Superior temporal gyrus (tissue), 1 donor: Measurements from ENCODE around the gene AKAP12.
A peak's percentile ranks its signal among the peaks of the same experiment; 100 is the strongest.
"Not testable (repeated sequence)": the region's sequence is repeated elsewhere in the genome, so short reads cannot be mapped to it uniquely, and the experiment has no call there.

Experiments used
- DNase-seq: peaks from one replicate; pipeline ENCODE4 v3.0.0-alpha.2; 2016; ENCODE audit errors: extremely low spot score

The AKAP12 gene

DNA sequence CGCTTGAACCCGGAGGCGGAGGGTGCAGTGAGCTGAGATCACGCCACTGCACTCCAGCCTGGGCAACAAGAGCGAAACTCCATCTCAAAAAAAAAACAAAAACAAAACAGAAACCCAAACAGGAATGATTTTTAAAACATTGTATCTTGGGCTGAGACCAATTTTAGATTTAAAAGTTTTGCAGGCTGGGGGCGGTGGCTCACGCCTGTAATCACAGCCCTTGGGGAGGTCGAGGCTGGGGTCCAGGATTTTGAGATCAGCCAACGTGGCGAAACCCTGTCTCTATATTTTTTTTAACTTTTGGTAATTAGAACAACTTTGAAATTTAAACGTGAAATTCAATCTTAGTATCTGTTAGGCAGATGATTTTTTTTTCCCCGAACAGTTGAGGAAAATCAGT is 70.5 kb downstream of the AKAP12 start:
- no peak for DNase-seq

DNA sequence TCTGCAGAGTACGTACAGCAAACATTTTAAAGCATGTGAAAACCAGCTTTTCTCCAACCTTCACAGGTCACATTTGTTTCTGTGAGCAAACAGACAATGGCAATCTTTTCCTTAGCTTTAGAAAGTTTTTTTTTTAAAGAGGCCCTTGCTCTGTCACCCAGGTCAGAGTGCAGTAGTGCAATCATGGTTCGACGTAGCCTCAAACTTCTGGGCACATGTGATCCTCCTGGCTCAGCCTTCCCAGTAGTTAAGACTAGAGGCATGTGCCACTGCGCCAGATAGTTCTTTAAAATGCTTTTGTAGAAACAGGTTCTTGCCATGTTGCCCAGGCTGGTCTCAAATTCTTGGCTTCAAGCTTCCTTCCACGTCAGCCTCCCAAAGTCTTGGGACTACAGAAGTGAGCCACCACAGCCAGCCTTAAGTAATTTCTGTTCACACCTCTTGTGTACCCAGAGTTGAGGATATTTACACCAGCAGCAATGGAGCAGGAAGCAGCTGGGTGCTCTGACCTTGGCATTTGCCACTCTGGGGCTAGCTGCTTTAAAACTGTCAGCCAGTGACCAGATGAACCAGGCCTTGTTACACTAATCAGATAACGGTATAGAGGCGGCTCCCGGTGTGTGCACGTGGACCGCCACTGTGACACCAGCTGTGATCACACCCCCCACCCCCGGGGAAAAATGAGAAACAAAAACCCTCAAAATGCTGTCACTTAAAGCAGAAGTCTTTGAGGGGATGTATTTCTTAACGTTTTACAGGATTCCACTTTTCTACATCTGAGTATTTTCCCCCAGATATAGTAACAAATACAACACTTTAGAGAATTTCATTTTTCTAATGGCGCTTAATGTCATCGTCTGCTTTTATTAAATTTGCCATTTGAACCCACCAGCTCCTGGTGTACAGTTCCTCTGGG is 71.3 kb downstream of the AKAP12 start:
- no peak for DNase-seq

DNA sequence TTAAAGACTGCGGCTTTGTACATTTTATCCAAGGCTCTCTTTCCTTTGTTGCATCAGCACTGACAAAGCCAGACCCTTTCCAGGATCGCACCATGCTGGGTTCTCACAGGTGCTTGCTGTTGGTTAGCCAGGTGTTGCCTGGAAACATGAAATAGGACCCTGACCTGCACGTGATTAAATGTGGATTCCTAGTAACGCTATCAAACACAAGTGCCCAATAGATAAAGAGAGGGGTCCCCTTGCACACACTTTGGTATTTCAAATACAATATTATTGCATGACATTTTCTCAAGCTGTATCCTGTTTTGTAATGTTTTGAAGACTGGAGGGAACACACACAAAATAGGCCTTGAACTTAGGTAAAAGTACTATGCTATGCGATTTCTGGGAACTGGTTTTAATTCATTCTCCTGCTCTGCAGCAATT is 73.3 kb downstream of the AKAP12 start:
- DNase-seq, result no peak

DNA sequence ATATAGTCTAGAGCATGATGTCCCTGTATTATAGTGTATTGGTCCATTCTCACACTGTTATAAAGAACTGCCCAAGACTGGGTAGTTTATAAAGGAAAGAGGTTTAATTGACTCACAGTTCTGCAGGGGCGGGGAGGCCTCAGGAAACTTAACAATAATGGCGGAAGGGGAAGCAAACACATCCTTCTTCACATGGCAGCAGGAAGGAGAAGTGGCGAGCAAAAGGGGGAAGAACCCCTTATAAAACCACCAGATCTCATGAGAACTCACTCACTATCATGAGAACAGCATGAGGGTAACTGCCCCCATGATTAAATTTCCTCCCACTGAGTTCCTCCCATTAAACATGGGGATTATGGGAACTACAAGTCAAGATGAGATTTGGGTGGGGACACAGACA is 75.9 kb downstream of the AKAP12 start:
- DNase-seq, result not testable (repeated sequence)

DNA sequence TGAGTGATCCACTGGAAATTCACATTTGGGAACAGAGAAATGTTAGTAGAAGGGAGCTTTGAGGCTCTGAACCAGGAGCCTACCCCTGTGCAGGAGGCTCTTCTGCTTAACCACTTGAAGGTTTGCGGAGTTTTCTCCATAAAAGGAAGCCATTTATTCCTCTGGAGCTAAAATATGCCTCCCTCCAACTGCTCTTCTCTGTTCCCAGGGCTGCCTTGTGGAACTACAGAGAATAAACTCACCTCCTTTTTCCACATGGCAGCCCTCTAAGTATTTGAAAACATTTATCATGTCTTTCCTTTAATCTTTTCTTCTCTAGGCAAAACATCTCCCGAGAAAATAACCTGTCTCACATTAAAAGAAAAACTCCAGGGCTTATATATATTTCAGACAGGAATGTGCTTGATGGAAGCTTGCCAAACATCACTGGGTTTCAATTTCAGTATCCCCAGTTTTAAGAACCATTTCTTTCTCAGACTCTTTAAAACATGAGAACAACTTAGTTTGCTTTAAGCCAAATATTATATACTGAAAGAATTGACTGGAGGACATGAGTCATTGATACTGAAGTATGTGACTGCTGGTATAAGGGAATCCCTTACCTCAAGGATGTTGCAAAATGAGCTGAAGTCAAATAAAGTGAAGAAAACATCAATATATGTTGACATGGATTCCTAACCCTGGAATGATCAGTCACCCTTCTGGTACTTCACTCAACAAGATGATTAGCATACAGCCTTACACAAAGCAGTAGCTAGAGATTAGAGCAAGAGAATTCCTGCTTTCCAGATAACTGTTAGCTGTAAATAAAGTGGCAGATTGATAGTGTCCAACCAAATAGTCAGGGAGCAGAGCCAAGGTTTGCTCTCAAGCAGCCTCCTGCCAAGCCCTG is 77.6 kb downstream of the AKAP12 start:
- no peak for DNase-seq

DNA sequence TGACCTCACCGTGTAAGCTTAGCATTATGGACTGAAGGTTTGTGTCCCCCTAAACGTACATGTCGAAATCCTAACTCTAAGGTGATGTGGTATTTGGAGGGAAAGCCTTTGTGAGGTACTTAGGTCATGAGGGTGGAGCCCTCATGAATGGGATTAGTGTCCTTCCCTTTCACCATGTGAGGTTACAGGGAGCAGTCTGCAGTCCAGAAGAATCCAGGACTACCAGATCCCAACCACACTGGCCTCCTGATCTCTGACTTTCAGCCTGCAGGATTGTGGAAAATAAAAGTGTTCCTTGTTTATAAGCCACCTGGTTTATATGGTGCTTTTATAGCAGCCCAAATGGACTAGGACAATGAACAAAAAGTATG is 78.2 kb downstream of the AKAP12 start:
- no peak for DNase-seq

DNA sequence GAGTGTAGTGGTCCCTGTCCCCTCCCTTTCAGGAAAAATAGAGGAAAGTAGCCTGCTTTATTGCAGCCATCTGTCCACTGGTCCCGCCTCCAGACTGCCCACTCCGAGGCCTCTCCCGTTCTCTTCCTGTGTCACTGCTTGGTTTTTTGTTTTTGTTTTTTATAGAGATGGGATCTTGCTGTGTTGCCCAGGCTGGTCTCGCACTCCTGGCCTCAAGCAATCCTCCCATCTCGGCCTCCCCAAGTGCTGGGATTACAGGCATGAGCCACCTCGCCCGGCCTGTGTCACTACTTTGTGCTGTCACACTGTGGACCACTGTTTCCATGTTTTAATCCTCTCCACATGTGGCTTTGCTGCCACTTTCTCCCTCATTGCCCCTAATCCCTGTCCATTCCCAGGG is 80.4 kb downstream of the AKAP12 start:
- no peak for DNase-seq

DNA sequence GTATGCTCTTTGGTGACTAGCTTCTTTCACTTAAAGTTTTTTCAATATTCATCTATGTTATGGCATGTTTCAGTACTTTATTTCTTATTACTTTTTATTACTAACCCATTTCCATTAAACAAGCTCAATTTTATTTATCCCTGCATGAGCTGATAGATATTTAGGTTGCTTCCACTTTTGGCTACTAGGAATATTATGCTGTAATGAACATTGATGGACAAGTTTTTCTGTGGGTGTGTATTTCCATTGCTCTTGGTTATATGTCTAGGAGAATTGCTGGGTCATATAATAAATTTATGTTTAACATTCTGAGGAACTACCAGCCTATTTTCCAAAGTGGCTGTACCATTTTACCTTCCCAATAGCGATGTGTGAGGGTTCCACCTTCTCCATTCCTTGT is 81.7 kb downstream of the AKAP12 start:
- no peak for DNase-seq

DNA sequence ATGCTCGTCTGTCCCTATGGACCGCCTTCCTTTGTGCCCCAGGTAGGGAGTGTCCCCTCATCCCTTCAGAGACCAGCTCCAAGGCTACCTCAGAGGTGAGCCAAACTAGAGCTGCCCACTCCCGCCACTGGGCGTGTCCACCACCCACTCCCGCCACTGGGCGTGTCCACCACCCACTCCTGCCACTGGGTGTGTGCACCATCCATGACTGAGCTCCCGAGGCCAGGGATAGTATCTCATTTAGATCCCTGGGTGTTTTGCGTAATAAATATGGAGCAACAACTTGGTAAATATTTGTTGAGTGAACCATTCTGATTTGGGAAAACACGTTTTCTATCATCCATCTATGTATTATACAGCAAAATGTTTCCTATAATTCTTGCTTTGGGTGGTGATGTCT is 82.8 kb downstream of the AKAP12 start:
- no peak for DNase-seq

DNA sequence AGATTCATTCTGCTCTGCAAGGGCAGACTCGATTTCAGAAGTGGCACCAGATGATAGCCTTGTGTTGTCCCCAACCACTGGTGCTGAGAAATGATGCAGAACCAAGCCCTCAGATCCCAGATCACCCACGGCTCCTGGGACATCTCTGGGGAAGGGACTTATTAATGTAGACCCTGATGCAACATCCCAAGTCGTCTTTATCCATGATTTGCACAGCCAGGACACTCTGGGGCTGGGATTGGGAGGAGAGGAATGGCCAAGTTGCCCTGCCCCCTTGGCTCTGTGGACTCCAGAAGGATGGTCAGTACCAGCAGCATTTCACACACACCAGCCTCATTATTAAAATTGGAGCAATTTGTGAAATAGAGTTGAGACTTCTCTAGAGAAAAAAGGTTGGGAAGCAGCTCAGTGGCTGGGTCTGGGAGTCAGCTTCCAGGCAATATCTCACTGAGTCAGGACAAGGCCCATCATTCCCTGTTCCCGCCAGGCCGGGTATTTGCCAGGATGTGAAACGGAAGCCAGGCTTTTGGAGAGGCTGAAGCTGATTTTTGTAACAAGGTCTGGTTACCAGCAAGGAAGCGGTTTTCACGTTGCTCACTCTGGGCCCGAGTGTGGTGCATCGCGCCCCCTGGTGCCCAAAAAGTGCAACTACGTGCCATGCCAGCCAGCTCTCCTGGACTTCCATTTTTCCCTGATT is 84.2 kb downstream of the AKAP12 start:
- peak; percentile 89 for DNase-seq

DNA sequence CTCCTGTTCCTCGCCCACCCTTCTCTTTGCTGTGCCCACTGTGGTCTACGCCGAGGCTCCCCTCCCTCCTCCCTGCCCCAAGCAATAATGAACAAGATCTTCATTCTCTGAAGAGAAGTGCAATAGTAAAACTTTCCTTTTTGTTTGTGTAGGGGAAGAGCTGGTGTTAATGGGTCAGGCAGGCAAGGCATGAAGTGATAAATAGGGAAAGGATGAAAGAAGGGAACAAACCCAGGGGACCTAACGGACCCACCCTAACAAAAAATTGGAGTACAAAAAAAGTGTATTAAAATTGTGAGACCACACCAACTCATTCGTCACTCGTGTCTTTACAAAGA is 84.7 kb downstream of the AKAP12 start:
- no peak for DNase-seq

DNA sequence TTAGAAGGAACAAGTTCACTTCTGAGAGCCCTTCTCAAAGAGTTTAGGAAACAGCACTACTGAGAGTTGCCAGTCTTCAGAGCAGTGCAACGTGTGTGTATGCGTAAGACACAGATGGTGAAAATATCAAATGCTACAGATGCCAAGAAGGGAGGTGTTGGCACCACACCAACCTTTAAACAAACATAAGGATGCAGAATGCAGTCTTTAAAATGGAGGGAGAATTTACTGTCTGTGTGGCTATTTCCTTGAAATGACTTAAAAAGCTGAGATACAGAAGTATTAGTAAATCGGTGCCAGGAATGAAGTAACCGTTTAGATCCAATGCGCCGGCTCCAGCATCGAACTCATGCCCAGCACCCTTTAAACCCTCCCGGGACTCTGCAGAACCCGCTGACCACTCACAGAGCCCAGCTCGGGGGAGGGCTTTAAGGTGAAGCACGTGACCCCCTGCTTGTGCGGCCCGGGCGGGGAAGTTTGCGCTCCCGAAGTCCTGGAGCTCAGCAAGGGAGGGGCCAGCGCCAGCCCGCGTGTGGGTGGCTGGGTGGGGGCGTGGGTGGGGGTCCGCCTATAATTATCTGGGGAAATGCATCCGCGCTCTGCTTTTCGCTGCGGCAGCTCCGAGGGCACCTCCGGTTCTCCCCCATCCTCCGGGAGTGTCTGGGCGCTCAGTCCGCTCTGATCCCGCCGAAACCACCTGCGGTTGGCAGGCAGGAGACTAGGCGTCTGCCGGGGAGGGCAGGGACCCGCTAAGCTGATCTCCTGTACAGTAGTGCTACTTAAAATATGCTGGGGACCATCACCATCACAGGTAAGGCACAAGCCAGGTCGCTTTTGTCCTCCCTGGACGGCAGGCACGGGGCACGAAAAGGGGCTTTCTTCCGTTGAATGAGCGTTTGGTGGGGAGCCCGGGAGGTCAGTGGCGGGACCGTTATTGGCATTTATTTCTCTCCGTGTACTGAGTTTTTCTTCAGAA is 85.6 kb downstream of the AKAP12 start:
- peak; percentile 42 for DNase-seq

DNA sequence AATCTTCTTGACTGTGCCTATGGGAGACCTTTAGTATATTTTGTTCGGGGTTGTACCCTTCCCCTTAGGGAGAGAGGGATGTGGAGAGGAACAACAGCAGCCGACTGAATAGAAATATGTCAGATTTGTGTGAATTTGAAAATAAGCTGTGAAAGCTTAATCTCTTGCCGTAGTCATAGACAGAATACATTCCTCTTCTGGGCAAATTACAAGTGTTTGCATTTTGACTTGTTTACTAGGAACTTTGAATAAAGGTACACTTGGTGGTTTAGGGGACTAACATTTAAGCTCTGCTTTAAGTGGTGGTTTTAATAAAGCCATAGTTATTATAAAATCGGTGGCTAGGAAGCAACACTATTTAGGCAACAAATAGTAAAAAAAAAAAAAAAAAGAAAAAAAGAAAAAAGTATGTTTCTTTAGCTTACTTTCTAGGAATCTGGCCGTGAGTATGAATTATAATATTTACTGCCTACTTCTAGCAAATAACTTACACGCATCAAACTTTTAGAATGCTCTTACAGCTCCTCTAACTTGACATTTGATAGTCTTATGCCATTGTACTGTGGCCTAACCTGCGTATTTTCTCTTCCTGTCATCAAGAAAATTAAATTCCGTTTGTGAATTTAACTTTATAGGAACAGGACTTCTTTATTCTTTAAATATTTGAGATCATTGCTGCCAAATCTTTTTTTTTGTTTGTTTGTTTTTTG is 86.5 kb downstream of the AKAP12 start:
- DNase-seq, result peak; percentile 6

DNA sequence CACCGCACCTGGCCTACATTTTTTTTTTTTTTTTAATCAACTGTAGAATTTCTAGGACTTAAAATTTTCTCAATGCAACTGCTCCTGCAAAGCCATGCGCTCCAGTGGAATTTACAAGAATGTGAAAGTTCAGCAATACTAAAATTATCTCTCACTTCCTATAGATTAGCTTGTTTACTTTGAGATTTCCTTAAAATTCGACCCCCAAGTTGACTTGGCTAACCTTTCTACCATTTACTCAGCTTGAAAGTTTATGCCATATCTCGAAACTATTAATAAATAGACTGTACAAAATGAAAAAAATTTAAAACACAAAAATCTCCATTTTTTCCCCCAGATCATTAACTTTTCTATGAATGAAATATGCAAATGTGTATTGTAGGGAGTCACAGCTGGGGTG is 87.3 kb downstream of the AKAP12 start:
- DNase-seq, result no peak

DNA sequence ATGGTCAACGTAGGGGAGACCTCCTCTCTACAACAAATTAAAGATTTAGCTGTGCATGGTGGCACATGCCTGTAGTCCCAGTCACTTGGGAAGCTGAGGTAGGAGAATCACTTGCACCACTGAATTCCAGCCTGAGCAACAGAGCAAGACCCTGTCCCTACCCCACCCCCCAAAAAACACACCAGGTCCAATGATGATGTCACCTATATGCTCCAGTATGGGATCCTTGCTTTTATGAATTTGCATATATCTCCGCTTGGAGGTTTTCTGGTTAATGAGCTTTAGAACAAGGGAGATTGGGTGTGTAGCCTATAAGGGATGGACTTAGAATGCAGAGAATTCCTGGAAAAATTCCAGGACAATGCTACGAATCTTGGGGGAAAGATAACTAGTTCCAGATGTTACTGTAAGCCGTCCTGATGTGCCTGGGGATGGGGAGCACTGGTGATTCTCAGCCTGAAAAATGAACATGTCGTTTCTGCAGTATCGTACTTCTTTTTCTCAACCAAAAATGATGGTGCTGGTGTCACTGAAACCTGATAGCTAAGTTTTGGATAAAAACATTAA is 90.4 kb downstream of the AKAP12 start:
- DNase-seq, result no peak

DNA sequence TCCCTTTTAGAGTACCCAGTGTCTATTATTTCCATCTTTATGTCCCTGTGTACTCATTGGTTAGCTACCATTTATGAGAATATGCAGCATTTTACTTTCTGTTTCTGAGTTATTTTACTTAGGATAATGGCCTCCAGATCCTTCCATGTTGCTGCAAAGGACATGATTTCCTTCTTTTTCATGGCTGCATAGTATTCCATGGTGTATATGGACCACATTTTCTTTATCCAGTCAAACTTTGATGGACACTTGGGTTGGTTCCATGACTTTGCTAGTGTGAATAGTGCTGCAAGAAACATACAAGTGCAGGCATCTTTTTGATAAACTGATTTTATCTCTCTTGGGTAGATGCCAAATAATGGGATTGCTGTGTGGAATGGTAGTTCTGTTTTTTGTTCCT is 96.2 kb downstream of the AKAP12 start:
- no peak for DNase-seq

DNA sequence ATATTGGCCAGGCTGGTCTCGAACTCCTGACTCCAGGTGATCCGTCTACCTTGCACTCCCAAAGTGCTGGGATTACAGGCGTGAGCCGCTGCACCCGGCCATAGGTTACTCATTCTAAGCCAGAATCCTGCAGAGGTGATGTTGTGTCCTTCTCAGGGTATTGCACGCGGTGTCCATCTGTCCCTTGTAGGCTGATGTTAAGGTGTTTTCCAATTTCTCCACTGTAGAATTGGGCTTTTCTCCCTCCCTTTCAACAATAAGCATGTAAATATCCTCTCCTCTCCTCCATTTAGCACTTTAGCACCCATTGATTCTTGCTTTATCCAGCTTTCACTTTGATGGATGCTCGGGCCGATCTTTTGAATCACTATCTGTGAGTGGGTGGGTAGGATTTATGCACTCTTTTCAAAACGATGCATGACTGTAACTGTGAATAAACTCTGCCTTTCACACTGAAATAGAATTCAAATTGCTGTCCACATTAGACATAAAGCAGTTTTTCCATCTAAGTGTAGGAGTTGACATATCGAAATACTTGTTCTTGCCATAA is 99.0 kb downstream of the AKAP12 start:
- no peak for DNase-seq

DNA sequence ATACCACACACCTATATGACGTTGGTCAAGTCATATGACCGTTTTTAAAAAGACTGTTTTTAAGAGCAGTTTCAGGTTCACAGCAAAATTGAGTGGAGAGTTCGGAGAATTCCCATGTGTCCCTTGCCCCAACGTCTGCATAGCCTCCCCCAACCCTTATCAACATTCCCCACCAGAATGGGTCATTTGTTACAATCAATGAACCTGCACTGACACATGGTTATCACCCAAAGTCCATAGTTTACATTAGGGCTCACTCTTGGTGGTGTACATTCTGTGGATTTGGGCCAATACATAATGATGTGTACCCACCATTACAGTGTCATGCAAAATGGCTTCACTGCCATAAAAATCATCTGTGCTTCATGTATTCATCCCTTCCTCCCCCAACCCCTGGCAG is 99.6 kb downstream of the AKAP12 start:
- no peak for DNase-seq

DNA sequence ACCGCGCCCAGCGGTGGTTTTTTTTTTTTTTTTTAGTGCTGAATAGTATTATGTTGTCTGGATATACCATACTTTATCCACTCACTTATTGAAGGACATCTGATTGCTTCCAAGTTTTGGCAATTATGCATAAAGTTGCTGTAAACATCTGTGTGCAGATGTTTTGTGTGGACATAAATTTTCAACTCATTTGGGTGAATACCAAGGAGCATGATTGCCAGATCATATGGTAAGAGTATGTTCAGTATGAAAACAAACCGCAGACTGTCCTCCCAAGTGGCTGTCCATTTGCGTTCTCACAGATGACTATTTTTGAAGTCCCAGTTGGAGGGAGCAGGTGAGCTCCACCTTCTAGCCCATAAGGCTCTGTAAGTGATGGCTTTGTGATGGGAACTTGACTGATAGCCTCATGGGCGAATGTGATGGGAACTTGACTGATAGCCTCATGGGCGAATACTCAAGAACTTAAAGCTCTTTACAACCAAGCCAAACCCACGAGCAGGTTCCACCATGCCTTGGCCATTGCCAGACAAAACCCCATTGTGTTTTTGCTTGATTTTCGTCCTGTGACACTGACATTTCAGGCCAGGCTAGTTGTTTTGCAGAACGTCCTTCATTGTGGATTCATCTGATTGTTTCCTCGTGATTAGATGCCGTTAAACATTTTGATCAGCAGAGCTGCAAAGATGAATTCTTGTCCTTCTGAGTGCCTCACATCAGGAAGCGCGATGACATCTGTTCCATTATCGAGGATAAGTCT is 100.6 kb downstream of the AKAP12 start:
- no peak for DNase-seq
